Measurements from ENCODE around the gene TMEM169. TPM values are rescaled to one million over a fixed set of nuclear protein-coding genes. Genes with fewer than 3 reads are reported as not detected.

The TMEM169 gene
- total and polyA plus RNA-seq, 2 of the 13 experiments (the other 11 are each of a cell fraction or from before 2014, with no cell fraction given), result 1.5 to 4.5 TPM

DNA sequence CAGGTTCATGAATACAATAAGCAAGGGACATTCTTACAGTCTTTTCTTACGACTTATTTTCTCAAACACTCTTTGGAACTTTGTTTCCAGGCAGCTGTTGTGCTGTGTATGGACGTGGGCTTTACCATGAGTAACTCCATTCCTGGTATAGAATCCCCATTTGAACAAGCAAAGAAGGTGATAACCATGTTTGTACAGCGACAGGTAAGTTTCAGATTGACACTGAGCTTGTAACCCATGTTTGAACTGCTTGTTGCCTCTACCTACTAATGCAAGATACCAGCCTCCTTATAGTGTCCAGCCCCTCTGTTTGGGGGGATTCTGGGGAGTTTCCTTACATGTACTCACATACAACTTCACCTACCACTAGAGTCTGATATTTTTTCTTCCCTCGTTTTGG, 31.2 kb downstream of the TMEM169 start (continued):
- TF ChIP-seq ZNF281 (CRISPR knock-in tag; IDR thresholded peaks at IDR 0.05; ENCODE audit: borderline replicate concordance) (no peak), ZNF350 (CRISPR knock-in tag; IDR thresholded peaks at IDR 0.05; ENCODE audit: borderline replicate concordance, low read depth) (no peak)

- Histone ChIP-seq H3K4me3 (replicated peaks in 1 of 3; ENCODE audit: insufficient read depth in 1 of 3, low read depth in 2 of 3, low read length in 3 of 3) (no peak overlapping the region), H3K4me1 (ENCODE audit: insufficient read depth, low read length) (peaks cover 71% of the 10 kb centered on the region), H3K4me2 (ENCODE audit: low read depth, low read length) (no peak overlapping the region), H3K9me3 (ENCODE audit: low read length) (no peaks in the 10 kb centered on the region), H3K27me3 (ENCODE audit: control insufficient read depth in 1 of 2, insufficient read depth in 2 of 2, low read length in 2 of 2) (no peaks in the 10 kb centered on the region; a peak in 1 of 5 replicates), H3K79me2 (ENCODE audit: insufficient read depth, low read length) (peaks cover 74% of the 10 kb centered on the region), H3K36me3 (replicated peaks in 1 of 2; ENCODE audit: control insufficient read depth in 1 of 2, insufficient read depth in 2 of 2, low read length in 2 of 2) (peaks cover 12 to 64% of the 10 kb centered on the region in 2 experiments), H4K20me1 (ENCODE audit: insufficient read depth, low read length) (no peaks in the 10 kb centered on the region), H3K9ac (ENCODE audit: insufficient read depth, low read depth, low read length) (no peak overlapping the region), H2AFZ (ENCODE audit: low read length) (no peak overlapping the region), H3K27ac (ENCODE audit: extremely low read length, insufficient read depth, low read length) (peak overlapping the region; percentile 38)
- 98% methylated on average over 3 of the region's 3 CpGs for WGBS (ENCODE audit: low lambda C conversion rate)
- TF ChIP-seq SALL1 (CRISPR knock-in tag; IDR thresholded peaks at IDR 0.05) (no peak), SATB2 (CRISPR knock-in tag; IDR thresholded peaks at IDR 0.05) (no peak), ZMYM3 (CRISPR knock-in tag; IDR thresholded peaks at IDR 0.05) (no peak), RBM22 (optimal IDR thresholded peaks at IDR 0.05; ENCODE audit: low read length) (peak; percentile 63), ZNF543 (CRISPR knock-in tag; IDR thresholded peaks at IDR 0.05) (no peak)
- POLR2A ChIA-PET, result interaction anchor here (1.1 to 1.8 kb wide), 2 partner anchors 31 to 385 kb away, joined by 5 to 33 read pairs; partner anchors contain the start of genes PECR, RPL37A and TMEM169
- no TSS peak for BruUV-seq (replicated peaks)
- CTCF ChIA-PET (ENCODE audit: low intra/inter-chr PET ratio, low total read pairs), result no interaction called here
- intact Hi-C loops (cut with micrococcal nuclease; ENCODE audit: unreplicated experiment) (loop anchor here (5.0 kb wide), 2 partner anchors 289 to 389 kb away; no protein-coding TSS in a partner anchor), in situ Hi-C loops (cut with HindIII; ENCODE audit: extremely low pct_ligation_motif_present, low pct_unique_long_range_greater_than_20kb) (no loop called here)
- no peak for FAIRE-seq
- no peak for ATAC-seq
- DNase-seq (ENCODE audit: low spot score), result no peak
Observed at GRCh38 chr2:216113572-216113971, 31.9 kb downstream of the TMEM169 start.
